Mucosa of descending colon (tissue), 3 donors: ENCODE data around the gene SLC17A7. TPM values are rescaled to one million over a fixed set of nuclear protein-coding genes. Genes with fewer than 3 reads are reported as not detected.

Experiments used
- ATAC-seq: fragments of 200-7000 bp; cut with Tn5 transposase; one replicate; pipeline ENCODE4 v1.9.1; 2020; ENCODE audit warnings: mild to moderate bottlenecking, moderate library complexity
- DNase-seq, 3 donors: peaks; one replicate each; pipeline ENCODE4 v3.0.0-alpha.2; 2020
- H3K36me3 ChIP-seq: fragments of 200-600 bp; one replicate; pipeline ENCODE4 v1.8.0; 2021; ENCODE audit warnings: low read depth, mild to moderate bottlenecking
- H3K4me1 ChIP-seq: fragments of 200-600 bp; one replicate; pipeline ENCODE4 v1.8.0; 2021; ENCODE audit warnings: low read depth, mild to moderate bottlenecking
- H3K4me3 ChIP-seq: fragments of 200-600 bp; one replicate; pipeline ENCODE4 v1.8.0; 2021; ENCODE audit warnings: mild to moderate bottlenecking
- H3K9me3 ChIP-seq: fragments of 200-600 bp; one replicate; pipeline ENCODE4 v1.8.0; 2021; ENCODE audit warnings: mild to moderate bottlenecking
- intact Hi-C, 2 donors: fragments of 100-400 bp; cut with DNase I in 1 of 2; cut with micrococcal nuclease in 1 of 2; formaldehyde crosslinking; loops; one replicate each; pipeline versions ENCODE4 v1.11.0 to v1.11.1; 2022; cut with DNase I, micrococcal nuclease
- long read RNA-seq, 2 donors: library from polyadenylated mRNA; unstranded; transcript quantifications; one replicate each; pipeline ENCODE4 v2.0.0, GENCODE V29; 2019 to 2021
- total RNA-seq, 3 donors: library from RNA; stranded (reverse); fragmentation: NEBNext Ultra II Directional in 2 of 3; extraction: Animal tissue kit (Norgen Biotek cat#: 25700) in 2 of 3; gene quantifications; one replicate each; pipeline versions ENCODE4 v1.2.1 to v1.2.4, GENCODE V29; 2021 to 2023
- TF ChIP-seq, protein P1 (sequence below): fragments of 200-600 bp; IDR thresholded peaks from one replicate; pipeline ENCODE4 v1.8.0; 2022; ENCODE audit warnings: antibody characterized with exemption, mild to moderate bottlenecking
- donor health status: DM: no; HTN: no; CAD: no; lungs with moderate emphysema.
- donor health status: DM: no; HTN: no; CAD: no.
- donor health status: DM: no; HTN: yes; CAD: no.

SLC17A7 gene
- 1 to 10 TPM in 1 of 3 donors, under 1 TPM in 2; 0.20 to 1.0 (median 0.51) TPM for total RNA-seq
- long read RNA-seq, donor 1, partial matches to known transcripts: 1 of 1 reads
- long read RNA-seq, donor 1, other reads (novel, unspliced or antisense): 0 of 1 reads
- long read RNA-seq, donor 2: 0 reads

DNA sequence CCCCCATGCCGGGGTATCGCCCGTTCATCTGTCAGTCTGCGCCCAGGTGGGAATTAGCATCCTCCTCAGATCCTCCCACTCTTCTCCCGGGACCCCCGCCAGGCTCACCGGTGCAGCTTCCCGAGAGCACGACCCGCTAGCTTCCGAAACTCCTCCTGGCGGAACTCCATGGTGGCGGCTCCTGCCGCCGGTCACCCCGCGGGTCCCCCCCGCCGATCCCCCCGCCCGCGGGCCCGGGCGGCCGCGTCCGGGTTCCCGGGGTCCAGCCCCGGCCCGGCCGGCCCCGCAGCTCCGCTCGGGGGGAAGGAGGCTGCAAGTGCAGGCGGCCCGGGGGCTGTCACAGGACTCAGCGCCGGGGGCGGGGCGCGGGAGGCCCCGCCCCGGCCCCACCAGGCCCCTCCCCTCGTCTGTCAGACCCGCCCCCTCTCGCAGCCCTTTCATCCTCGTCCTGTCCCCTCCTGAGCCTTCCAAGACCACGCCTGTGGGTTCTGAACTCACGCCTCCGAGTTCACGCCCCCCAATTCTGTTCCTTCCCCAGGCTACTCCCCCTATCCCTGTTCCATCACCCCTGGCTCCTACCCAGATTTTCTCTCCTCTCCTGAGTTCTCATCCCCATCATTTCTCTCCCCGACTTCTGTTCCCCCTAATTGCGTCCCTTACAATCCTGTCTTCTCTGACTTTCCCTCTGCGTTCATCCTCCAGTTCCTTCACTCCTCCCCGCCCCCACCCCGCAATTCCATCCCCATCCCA lies at the start of gene SLC17A7:
Gene SLC17A7 (minus strand): TSS at position 318 of the 750 bp plus-strand sequence. CDS start 148 bp downstream, at position 170.
- ATAC-seq (no peak), DNase-seq (peak in 2 of 3 donors; percentile 40 to 63)
- no peaks in the 10 kb centered on the region for H3K9me3 ChIP-seq
- intact Hi-C loops: loop anchor here in 1 of 2 donors (5.0 kb wide), 1 partner anchor 49 kb away; no protein-coding TSS in a partner anchor
- H3K36me3 ChIP-seq: no peaks in the 10 kb centered on the region
- no peaks in the 10 kb centered on the region for H3K4me1 ChIP-seq
- TF ChIP-seq, protein P1, sequence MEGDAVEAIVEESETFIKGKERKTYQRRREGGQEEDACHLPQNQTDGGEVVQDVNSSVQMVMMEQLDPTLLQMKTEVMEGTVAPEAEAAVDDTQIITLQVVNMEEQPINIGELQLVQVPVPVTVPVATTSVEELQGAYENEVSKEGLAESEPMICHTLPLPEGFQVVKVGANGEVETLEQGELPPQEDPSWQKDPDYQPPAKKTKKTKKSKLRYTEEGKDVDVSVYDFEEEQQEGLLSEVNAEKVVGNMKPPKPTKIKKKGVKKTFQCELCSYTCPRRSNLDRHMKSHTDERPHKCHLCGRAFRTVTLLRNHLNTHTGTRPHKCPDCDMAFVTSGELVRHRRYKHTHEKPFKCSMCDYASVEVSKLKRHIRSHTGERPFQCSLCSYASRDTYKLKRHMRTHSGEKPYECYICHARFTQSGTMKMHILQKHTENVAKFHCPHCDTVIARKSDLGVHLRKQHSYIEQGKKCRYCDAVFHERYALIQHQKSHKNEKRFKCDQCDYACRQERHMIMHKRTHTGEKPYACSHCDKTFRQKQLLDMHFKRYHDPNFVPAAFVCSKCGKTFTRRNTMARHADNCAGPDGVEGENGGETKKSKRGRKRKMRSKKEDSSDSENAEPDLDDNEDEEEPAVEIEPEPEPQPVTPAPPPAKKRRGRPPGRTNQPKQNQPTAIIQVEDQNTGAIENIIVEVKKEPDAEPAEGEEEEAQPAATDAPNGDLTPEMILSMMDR: no peak
- H3K4me3 ChIP-seq: no peak within 1 kb of the TSS

DNA sequence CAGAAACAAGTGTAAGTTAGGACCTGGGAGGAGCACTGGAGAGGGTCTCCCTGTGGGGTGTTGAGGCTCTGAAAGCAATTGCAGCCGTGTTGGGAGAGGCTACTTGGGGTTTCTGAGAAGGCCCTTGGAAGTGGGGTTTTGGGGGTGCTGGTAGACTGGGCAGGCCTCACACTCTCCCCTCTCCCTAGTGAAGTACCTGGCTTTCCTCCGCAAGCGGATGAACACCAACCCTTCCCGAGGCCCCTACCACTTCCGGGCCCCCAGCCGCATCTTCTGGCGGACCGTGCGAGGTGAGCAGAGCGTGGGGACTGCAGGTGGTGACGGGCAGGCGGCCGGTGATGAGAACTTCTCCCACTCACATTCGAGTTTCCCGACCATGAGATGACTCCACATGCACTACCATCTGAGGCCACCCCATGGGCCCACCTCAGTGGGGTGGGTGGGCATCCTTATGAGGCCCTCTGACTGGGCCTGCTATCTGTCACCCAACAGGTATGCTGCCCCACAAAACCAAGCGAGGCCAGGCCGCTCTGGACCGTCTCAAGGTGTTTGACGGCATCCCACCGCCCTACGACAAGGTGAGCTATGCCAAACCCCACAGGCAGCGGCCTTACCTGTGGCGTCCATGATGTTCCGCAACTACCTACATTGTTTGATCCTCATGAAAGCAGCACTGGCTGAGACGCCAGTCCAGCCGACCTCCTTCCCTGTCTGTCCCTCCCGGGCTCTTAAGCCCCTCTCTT lies 49.1 kb upstream of the SLC17A7 start:
- Histone ChIP-seq H3K9me3 (no peaks in the 10 kb centered on the region), H3K36me3 (peaks cover 15% of the 10 kb centered on the region), H3K4me3 (no peak overlapping the region), H3K4me1 (peaks cover 26% of the 10 kb centered on the region)
- intact Hi-C loops: no loop called here
- DNase-seq: no peak
- ATAC-seq: no peak
- TF ChIP-seq, protein P1: no peak

DNA sequence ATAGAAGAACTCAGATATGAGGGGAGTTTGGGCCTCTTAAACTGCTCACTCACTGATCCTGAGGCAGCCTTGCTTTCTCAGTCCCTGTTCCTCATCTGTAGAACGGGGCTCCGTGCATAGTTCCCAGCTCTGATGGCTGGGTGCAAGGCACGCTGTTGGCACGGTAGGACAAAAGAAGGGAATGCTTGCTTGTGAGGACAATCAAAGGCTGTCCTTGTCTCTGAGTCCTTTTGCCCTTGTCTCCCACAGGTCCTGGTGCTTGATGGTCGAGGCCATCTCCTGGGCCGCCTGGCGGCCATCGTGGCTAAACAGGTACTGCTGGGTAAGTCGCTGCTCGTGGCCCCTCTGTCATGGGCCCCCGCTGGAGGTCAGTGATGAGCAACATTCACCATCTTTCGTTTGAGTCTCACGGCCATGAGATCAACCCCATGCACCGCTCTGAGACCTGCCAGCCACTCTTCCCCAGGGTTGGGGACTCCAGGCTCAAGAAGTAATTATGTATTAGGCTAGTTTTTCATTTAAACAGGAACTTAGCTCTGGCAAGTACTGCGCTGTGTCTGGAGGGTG lies 48.4 kb upstream of the SLC17A7 start:
- no peak for DNase-seq
- H3K4me1 ChIP-seq: peaks cover 21% of the 10 kb centered on the region

DNA sequence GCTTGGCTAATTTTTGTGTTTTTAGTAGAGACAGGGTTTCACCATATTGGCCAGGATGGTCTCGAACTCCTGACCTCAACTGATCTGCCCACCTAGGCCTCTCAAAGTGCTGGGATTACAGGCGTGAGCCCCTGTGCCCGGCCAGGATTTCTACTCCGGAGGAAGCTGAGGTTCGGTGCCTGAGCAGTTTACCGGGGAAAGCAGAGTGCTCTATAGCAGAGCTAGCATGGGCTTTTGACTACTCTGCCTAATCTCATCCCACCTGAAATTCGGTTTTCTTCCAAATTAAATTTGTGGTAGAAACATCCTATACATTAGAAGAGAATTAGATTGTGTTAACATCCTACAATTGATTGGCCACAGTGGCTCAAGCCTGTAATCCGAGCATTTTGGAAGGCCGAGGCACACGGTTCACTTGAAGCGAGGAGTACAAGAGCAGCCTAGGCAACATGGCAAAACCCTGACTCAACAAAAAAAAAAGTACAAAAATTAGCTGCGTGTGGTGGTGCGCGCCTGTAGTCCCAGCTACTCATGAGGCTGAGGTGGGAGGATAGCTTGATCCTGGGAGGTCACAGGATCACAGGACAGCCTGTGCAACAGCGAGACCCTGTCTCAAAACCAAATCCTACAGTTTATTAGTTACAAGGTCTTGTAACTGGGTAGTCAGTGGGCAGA lies 47.7 kb upstream of the SLC17A7 start:
- no peak for ATAC-seq
- Histone ChIP-seq H3K4me1 (peaks cover 21% of the 10 kb centered on the region), H3K4me3 (peak overlapping the region; percentile 88), H3K9me3 (no peaks in the 10 kb centered on the region), H3K36me3 (peaks cover 15% of the 10 kb centered on the region)
- intact Hi-C loops: no loop called here
- TF ChIP-seq, protein P1: no peak
- DNase-seq: no peak

More for the DNA sequence above, 48.4 kb upstream of the SLC17A7 start:
- intact Hi-C loops: no loop called here
- no peaks in the 10 kb centered on the region for H3K9me3 ChIP-seq
- no peak for ATAC-seq
- H3K36me3 ChIP-seq: peaks cover 15% of the 10 kb centered on the region
- H3K4me3 ChIP-seq: no peak overlapping the region
- TF ChIP-seq, protein P1: no peak
